A673 (cell line): ENCODE data around the gene FBXL13.

Experiments
- CTCF ChIP-seq: fragments of 300-800, 200-600 bp; sonication (generic); conservative IDR thresholded peaks from 2 replicates; pipeline ENCODE4 v1.5.1; 2017; ENCODE audit warnings: low read depth, mild to moderate bottlenecking, antibody characterized with exemption, low read length, moderate library complexity, mixed read lengths
- EZH2 ChIP-seq: fragments of 200-600 bp; sonication (generic); IDR thresholded peaks from 2 replicates; pipeline ENCODE4 v1.6.1; 2017; ENCODE audit warnings: borderline replicate concordance, low read depth, mild to moderate bottlenecking, mixed read lengths, antibody characterized with exemption, low read length; ENCODE audit not compliant: poor library complexity, severe bottlenecking

GRCh38 chr7:102976493-102976892 lies 98.1 kb downstream of the FBXL13 start:
- TF ChIP-seq CTCF (no peak), EZH2 (no peak)
